Activated naive CD8-positive, alpha-beta T cell treated with anti-CD3 and anti-CD28 coated beads, Interleukin-2, amount 50 U/mL, for 16 hours (primary cell): ENCODE data around the gene C5orf22.
"Not testable (repeated sequence)": the region's sequence is repeated elsewhere in the genome, so short reads cannot be mapped to it uniquely, and the experiment has no call there.

Experiments used
- DNase-seq: peaks from one replicate; pipeline ENCODE4 v3.0.0-alpha.2; 2020; ENCODE audit warnings: low read depth, low spot score

The C5orf22 gene

GRCh38 chr5:31553863-31554262 is 21.8 kb downstream of the C5orf22 start:
- DNase-seq, result no peak

GRCh38 chr5:31554552-31554951 is 22.5 kb downstream of the C5orf22 start:
- DNase-seq, result no peak

- no peak for DNase-seq
These were observed 24.4 kb downstream of the C5orf22 start for GRCh38 chr5:31556461-31556860.

- no peak for DNase-seq
These were observed 27.8 kb downstream of the C5orf22 start for GRCh38 chr5:31559942-31560341.

GRCh38 chr5:31561946-31562345 is 29.8 kb downstream of the C5orf22 start:
- DNase-seq, result no peak

- DNase-seq, result no peak
These were observed 31.1 kb downstream of the C5orf22 start for GRCh38 chr5:31563216-31563615.

- not testable (repeated sequence) for DNase-seq
These were observed 34.3 kb downstream of the C5orf22 start for GRCh38 chr5:31566362-31566761.

- no peak for DNase-seq
These were observed 36.3 kb downstream of the C5orf22 start for GRCh38 chr5:31568302-31568835.

- no peak for DNase-seq
These were observed 37.0 kb downstream of the C5orf22 start for GRCh38 chr5:31569068-31569467.

GRCh38 chr5:31573494-31574142 is 41.5 kb downstream of the C5orf22 start:
- DNase-seq, result no peak

GRCh38 chr5:31574772-31575171 is 42.7 kb downstream of the C5orf22 start:
- no peak for DNase-seq

- no peak for DNase-seq
These were observed 45.3 kb downstream of the C5orf22 start for GRCh38 chr5:31577438-31577837.

GRCh38 chr5:31579558-31579957 is 47.5 kb downstream of the C5orf22 start:
- DNase-seq, result no peak

- DNase-seq, result no peak
These were observed 49.5 kb downstream of the C5orf22 start for GRCh38 chr5:31581498-31582099.

- DNase-seq, result no peak
These were observed 51.0 kb downstream of the C5orf22 start for GRCh38 chr5:31583129-31583528.

- DNase-seq, result no peak
These were observed 53.2 kb downstream of the C5orf22 start for GRCh38 chr5:31585166-31585894.

GRCh38 chr5:31585895-31586270 is 53.8 kb downstream of the C5orf22 start:
- no peak for DNase-seq

- no peak for DNase-seq
These were observed 55.4 kb downstream of the C5orf22 start for GRCh38 chr5:31587546-31587945.

- DNase-seq, result no peak
These were observed 61.6 kb downstream of the C5orf22 start for GRCh38 chr5:31593665-31594064.

GRCh38 chr5:31596354-31596753 is 64.3 kb downstream of the C5orf22 start:
- DNase-seq, result no peak

GRCh38 chr5:31598640-31599611 is 66.8 kb downstream of the C5orf22 start:
- no peak for DNase-seq
